AG04450 (cell line): ENCODE measurements around the gene NCAPD2. TPM values are rescaled to one million over a fixed set of nuclear protein-coding genes. Genes with fewer than 3 reads are reported as not detected.

Experiments
- CTCF ChIA-PET: fragments of 300-600, 350-600 bp; formaldehyde crosslinking; extraction: SDS; loops from one replicate; lab custom pipeline; 2022; ENCODE audit warnings: antibody characterized with exemption, inconsistent platforms; lab: Charles Lee
- POLR2A ChIA-PET: fragments of 350-600 bp; formaldehyde crosslinking; extraction: SDS; loops from one replicate; lab custom pipeline; 2021; ENCODE audit warnings: antibody characterized with exemption, inconsistent platforms; lab: Yijun Ruan, JAX
- DNase-seq: peaks from one replicate; pipeline ENCODE4 v3.0.0-alpha.2; 2011; ENCODE audit warnings: low read depth, low spot score
- H3K27ac ChIP-seq: one replicate; pipeline ENCODE4 v1.5.1; 2012; ENCODE audit warnings: low read depth, low read length, control low read depth
- H3K27me3 ChIP-seq: one replicate; pipeline ENCODE4 v1.6.0; 2012; ENCODE audit warnings: low read length; ENCODE audit not compliant: control insufficient read depth, insufficient read depth
- H3K4me3 ChIP-seq: 2 replicates; pipeline ENCODE4 v1.5.1; 2011; ENCODE audit warnings: mild to moderate bottlenecking, low read depth, low read length, control low read depth
- H3K9me3 ChIP-seq: 2 replicates; pipeline ENCODE4 v1.5.1; 2012; ENCODE audit warnings: low read length; ENCODE audit not compliant: control insufficient read depth, insufficient read depth
- polyA plus RNA-seq: library from polyadenylated mRNA; depleted of rRNA; stranded (reverse); fragments of >200 nt; gene quantifications from 2 replicates; pipeline ENCODE4 v1.2.3, GENCODE V29; 2011
- TF ChIP-seq, protein P1 (sequence below): IDR thresholded peaks from 2 replicates; pipeline ENCODE4 v1.5.1; 2011; ENCODE audit warnings: low read depth, low read length, control low read depth, inconsistent platforms

NCAPD2 gene
- polyA plus RNA-seq, 1 experiment: 38.4 TPM

DNA sequence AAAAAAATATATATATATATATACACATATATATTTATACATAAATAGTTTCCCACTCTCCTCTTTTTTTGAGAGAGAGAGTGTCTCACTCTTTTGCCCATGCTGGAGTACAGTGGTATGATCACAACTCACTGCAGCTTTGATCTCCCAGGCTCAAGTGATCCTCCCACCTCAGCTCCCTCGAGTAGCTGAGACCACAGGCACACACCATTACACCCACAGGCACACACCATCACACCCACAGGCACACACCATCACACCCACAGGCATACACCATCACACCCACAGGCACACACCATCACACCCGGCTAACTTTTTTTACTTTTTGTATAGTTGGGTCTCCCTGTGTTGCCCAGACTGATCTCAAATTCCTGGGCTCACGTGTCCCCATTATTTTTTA, 26.3 kb downstream of the NCAPD2 start:
- ChIA-PET POLR2A (no interaction called here), CTCF (no interaction called here)
- no peak for DNase-seq
- Histone ChIP-seq H3K9me3 (no peaks in the 10 kb centered on the region), H3K27me3 (no peaks in the 10 kb centered on the region), H3K27ac (no peak overlapping the region), H3K4me3 (no peak overlapping the region)
- TF ChIP-seq, protein P1, sequence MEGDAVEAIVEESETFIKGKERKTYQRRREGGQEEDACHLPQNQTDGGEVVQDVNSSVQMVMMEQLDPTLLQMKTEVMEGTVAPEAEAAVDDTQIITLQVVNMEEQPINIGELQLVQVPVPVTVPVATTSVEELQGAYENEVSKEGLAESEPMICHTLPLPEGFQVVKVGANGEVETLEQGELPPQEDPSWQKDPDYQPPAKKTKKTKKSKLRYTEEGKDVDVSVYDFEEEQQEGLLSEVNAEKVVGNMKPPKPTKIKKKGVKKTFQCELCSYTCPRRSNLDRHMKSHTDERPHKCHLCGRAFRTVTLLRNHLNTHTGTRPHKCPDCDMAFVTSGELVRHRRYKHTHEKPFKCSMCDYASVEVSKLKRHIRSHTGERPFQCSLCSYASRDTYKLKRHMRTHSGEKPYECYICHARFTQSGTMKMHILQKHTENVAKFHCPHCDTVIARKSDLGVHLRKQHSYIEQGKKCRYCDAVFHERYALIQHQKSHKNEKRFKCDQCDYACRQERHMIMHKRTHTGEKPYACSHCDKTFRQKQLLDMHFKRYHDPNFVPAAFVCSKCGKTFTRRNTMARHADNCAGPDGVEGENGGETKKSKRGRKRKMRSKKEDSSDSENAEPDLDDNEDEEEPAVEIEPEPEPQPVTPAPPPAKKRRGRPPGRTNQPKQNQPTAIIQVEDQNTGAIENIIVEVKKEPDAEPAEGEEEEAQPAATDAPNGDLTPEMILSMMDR: no peak

DNA sequence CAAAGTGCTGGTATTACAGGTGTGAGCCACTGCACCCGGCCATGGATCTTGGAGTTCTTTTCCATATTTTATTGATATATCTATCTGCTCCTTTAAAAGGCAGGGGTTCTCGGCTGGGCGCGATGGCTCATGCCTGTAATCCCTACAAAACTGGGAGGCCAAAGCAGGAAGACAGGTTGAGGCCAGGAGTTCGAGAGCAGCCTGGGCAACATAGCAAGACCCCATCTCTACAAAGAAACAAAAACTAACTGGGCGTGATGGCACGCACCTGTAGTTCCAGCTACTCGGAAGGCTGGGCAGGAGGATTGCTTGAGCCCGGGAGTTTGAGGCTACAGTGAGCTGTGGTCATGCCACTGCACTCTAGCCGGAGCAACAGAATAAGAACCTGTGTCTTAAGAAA, 28.3 kb downstream of the NCAPD2 start:
- Histone ChIP-seq H3K27me3 (no peaks in the 10 kb centered on the region), H3K4me3 (no peak overlapping the region), H3K27ac (no peak overlapping the region), H3K9me3 (no peaks in the 10 kb centered on the region)
- POLR2A ChIA-PET: interaction anchor here (1.0 kb wide), 1 partner anchor 12 kb away, joined by 4 read pairs; the partner anchor contains the start of gene GAPDH
- TF ChIP-seq, protein P1: no peak
- no peak for DNase-seq
- CTCF ChIA-PET: interaction anchor here (0.8 kb wide), 1 partner anchor 14 kb away, joined by 7 read pairs; no protein-coding TSS in a partner anchor

DNA sequence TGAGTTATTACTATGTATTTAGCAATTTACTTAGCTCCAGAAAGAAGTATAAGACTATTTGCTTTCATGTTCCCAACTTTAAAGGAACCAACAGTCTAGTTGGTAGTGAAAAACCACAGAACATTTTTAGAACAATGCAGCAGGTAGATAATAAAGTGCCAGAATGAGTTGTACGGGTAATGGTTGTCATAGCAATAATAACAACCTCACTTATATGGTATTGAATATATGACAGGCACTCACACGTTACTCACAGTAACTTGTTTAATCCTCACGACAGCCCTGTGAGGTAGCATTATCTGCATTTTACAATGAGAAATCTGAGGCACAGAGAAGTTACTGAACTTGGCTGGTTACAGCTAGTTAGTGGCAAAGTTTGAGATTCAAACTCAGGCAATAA, 29.8 kb downstream of the NCAPD2 start:
- Histone ChIP-seq H3K4me3 (no peak overlapping the region), H3K27ac (no peak overlapping the region), H3K27me3 (no peaks in the 10 kb centered on the region), H3K9me3 (no peaks in the 10 kb centered on the region)
- TF ChIP-seq, protein P1: no peak
- DNase-seq: no peak
- ChIA-PET CTCF (interaction anchor here (1.0 kb wide), 1 partner anchor 14 kb away, joined by 4 read pairs; no protein-coding TSS in a partner anchor), POLR2A (interaction anchor here (0.6 to 1.2 kb wide), 2 partner anchors 10 to 402 kb away, joined by 3 to 7 read pairs; partner anchors contain the start of gene GAPDH)

DNA sequence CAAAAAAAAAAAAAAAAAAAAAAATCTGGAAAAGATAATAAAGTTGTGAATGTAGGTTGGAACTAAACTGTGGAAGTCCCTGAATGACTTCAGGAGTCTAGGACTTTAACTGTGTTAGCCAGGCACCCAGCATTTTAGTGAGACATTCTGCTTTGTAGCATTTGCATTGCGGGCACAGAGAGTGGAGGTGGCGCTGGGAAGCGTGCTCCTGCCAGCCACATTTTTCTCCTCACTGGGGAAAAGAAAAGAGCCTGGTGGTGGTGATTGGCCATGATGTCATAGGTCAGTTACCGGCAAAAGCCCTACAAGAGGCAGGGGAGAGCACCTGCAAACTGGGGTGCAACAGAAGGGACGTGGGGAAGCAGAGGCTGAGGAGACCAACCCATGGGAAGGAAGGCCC, 30.7 kb downstream of the NCAPD2 start:
- no peak for DNase-seq
- Histone ChIP-seq H3K27ac (no peak overlapping the region), H3K27me3 (no peaks in the 10 kb centered on the region), H3K9me3 (no peaks in the 10 kb centered on the region), H3K4me3 (no peak overlapping the region)
- ChIA-PET CTCF (interaction anchor here (1.0 kb wide), 1 partner anchor 13 kb away, joined by 4 read pairs; no protein-coding TSS in a partner anchor), POLR2A (interaction anchor here (1.2 kb wide), 1 partner anchor 9 kb away, joined by 7 read pairs; the partner anchor contains the start of gene GAPDH)
- TF ChIP-seq, protein P1: no peak

DNA sequence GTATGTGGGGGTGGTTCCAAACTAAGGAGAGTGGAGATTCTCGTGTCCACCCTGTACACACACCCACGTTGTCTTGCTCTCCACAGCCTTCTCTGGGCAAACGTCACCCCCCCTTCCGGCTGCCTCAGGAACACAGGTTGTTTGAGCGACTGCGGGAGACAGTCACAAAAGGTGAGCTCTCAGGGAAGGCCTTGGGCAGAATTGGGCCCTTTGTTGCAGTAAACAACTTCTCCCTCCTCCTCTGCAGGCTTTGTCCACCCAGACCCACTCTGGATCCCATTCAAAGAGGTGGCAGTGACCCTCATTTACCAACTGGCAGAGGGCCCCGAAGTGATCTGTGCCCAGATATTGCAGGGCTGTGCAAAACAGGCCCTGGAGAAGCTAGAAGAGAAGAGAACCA, 32.3 kb downstream of the NCAPD2 start:
- no peaks in the 10 kb centered on the region for H3K9me3 ChIP-seq
- ChIA-PET POLR2A (interaction anchor here (1.4 kb wide), 1 partner anchor 8 kb away, joined by 3 read pairs; the partner anchor contains the start of gene GAPDH), CTCF (interaction anchor here (1.4 kb wide), 1 partner anchor 32 kb away, joined by 3 read pairs; no protein-coding TSS in a partner anchor)

More for the DNA sequence above, 32.3 kb downstream of the NCAPD2 start:
- no peak for DNase-seq
- TF ChIP-seq, protein P1: no peak
- no peak overlapping the region for H3K4me3 ChIP-seq
- H3K27me3 ChIP-seq: no peaks in the 10 kb centered on the region
- H3K27ac ChIP-seq: no peak overlapping the region
